Heart right ventricle (tissue), 16 donors: ENCODE data around the gene CLCA2. TPM values are rescaled to one million over a fixed set of nuclear protein-coding genes. Genes with fewer than 3 reads are reported as not detected.

Experiments
- ATAC-seq, 8 donors: fragments of 200-7000 bp; cut with Tn5 transposase; one replicate each; pipeline ENCODE4 v1.9.1; 2020; ENCODE audit warnings: mild to moderate bottlenecking in 8 of 8, moderate library complexity in 8 of 8, moderate number of reproducible peaks in 1 of 8
- DNase-seq, 2 donors: peaks; one replicate each; pipeline ENCODE4 v3.0.0-alpha.2; 2020
- H3K27ac ChIP-seq, 10 donors: fragments of 200-600 bp; sonication (generic) in 2 of 10; one replicate each; pipeline versions ENCODE4 v1.5.0 to v1.8.0; 2020 to 2022; ENCODE audit warnings: mild to moderate bottlenecking in 3 of 10
- H3K27me3 ChIP-seq, 7 donors: fragments of 200-600 bp; one replicate each; pipeline ENCODE4 v1.8.0; 2021 to 2022; ENCODE audit warnings: mild to moderate bottlenecking in 2 of 7
- H3K36me3 ChIP-seq, 9 donors: fragments of 200-600 bp; sonication (generic) in 1 of 9; one replicate each; pipeline versions ENCODE4 v1.5.0 to v1.8.0; 2020 to 2022; ENCODE audit warnings: mild to moderate bottlenecking in 2 of 9
- H3K4me1 ChIP-seq, 9 donors: fragments of 200-600 bp; sonication (generic) in 1 of 9; one replicate each; pipeline versions ENCODE4 v1.5.0 to v1.8.0; 2020 to 2022; ENCODE audit warnings: mild to moderate bottlenecking in 4 of 9
- H3K4me3 ChIP-seq, 10 donors: fragments of 200-600 bp; sonication (generic) in 2 of 10; one replicate each; pipeline versions ENCODE4 v1.5.0 to v1.8.0; 2020 to 2022; ENCODE audit warnings: mild to moderate bottlenecking in 7 of 10, moderate library complexity in 2 of 10
- H3K9me3 ChIP-seq, 11 donors: fragments of 200-600 bp in 10 of 11; sonication (generic) in 2 of 11; one replicate each; pipeline versions ENCODE4 v1.5.0 to v1.8.0; 2013 to 2022; ENCODE audit warnings: mild to moderate bottlenecking in 2 of 11, control low read depth in 1 of 11, moderate library complexity in 1 of 11
- WGBS, 2 donors: extraction: QIAGEN DNeasy Blood & Tissue Kit; methylation state at CpG; one replicate each; pipeline ENCODE4 v1.1.7; 2013; ENCODE audit warnings: inconsistent platforms in 1 of 2; 5-methylcytosine and 5-hydroxymethylcytosine counted together
- intact Hi-C, 10 donors: fragments of 100-400 bp; cut with DNase I; formaldehyde crosslinking; loops; one replicate each; pipeline versions ENCODE4 v1.11.1 to v1.14.2; 2022
- polyA plus RNA-seq, 2 donors: library from polyadenylated mRNA; stranded (reverse); fragments of 200-250 nt; gene quantifications; one replicate each; pipeline ENCODE4 v1.2.3, GENCODE V29; 2013
- total RNA-seq, 10 donors: library from RNA; stranded (reverse); fragmentation: NEBNext Ultra II Directional in 3 of 10; extraction: Animal tissue kit (Norgen Biotek cat#: 25700) in 3 of 10; gene quantifications; one replicate each; pipeline versions ENCODE4 v1.2.1 to v1.2.4, GENCODE V29; 2021 to 2023
- TF ChIP-seq, protein P1 (sequence below), 9 donors: fragments of 200-600 bp; sonication (generic) in 2 of 9; IDR thresholded peaks; one replicate each; pipeline versions ENCODE4 v1.5.0 to v1.8.0; 2021 to 2022; ENCODE audit warnings: antibody characterized with exemption in 9 of 9, mild to moderate bottlenecking in 5 of 9, moderate library complexity in 1 of 9
- donor health status: Arrhythmogenic right ventricular cardiomyopathy.
- donor health status: ischemic (EF 13 %, LVEDD 7.1; RV severe dilation, severe dysfunction).
- donor health status: healthy with polysubstance abuse.
- donor health status: DM: no; HTN: yes; CAD: no.
- donor health status: DM: no; HTN: no; CAD: no.
- donor health status: ischemic (EF 25% LVEDD 6.9; RV normal size, moderate dysfunction).
- donor health status: ischemic (EF 25% LVEDD 5.7; RV mildly dilated, moderate dysfunction).
- donor health status: healthy.
- donor health status: DM: yes; HTN: yes; CAD: no.
- donor health status: Ischemic cardiomyopathy.
- donor health status: ischemic (EF 35%, LVEDD 5.7; RV mildly dilated, moderate dysfunction).
- donor health status: nonischemic (EF 11% LVEDD 7.7; RV severe dilation, severe dysfunction).
- donor health status: DM: yes; HTN: yes; CAD: no.
- donor health status: PGD.
- donor health status: ischemic (EF 29% LVEDD 5.4; RV normal size, mild dysfunction).
- donor health status: nonischemic (EF 23%, LVEDD 6.1; RV moderate dilation, normal function).

Gene CLCA2
- total and polyA plus RNA-seq, 12 donors = 0.03 to 0.07 TPM; not detected in 10

- DNase-seq (no peak), ATAC-seq (no peak)
- 3% methylated on average over 9 of the region's 9 CpGs for WGBS, 2 donors
- no peaks in the 10 kb centered on the region for H3K36me3 ChIP-seq
- TF ChIP-seq, protein P1, sequence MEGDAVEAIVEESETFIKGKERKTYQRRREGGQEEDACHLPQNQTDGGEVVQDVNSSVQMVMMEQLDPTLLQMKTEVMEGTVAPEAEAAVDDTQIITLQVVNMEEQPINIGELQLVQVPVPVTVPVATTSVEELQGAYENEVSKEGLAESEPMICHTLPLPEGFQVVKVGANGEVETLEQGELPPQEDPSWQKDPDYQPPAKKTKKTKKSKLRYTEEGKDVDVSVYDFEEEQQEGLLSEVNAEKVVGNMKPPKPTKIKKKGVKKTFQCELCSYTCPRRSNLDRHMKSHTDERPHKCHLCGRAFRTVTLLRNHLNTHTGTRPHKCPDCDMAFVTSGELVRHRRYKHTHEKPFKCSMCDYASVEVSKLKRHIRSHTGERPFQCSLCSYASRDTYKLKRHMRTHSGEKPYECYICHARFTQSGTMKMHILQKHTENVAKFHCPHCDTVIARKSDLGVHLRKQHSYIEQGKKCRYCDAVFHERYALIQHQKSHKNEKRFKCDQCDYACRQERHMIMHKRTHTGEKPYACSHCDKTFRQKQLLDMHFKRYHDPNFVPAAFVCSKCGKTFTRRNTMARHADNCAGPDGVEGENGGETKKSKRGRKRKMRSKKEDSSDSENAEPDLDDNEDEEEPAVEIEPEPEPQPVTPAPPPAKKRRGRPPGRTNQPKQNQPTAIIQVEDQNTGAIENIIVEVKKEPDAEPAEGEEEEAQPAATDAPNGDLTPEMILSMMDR (IDR thresholded peaks at IDR 0.05) = no peak
- H3K27ac ChIP-seq = peak overlapping the region in 9 of 10 donors; percentile 54 to 90 (median 82)
- peaks cover 0 to 5% (median 0%) of the 10 kb centered on the region in 11 donors for H3K9me3 ChIP-seq
- intact Hi-C loops = loop anchor here in 1 of 10 donors (10.0 kb wide), 1 partner anchor 518 kb away; the partner anchor contains the start of genes HS2ST1 and SELENOF
- peak overlapping the region; percentile 50 to 100 (median 90) for H3K4me3 ChIP-seq
- peaks cover 0 to 33% (median 16%) of the 10 kb centered on the region in 9 donors for H3K4me1 ChIP-seq
- H3K27me3 ChIP-seq = no peaks in the 10 kb centered on the region
Observed at GRCh38 chr1:86396498-86396890, 27.5 kb upstream of the CLCA2 start.

GRCh38 chr1:86409416-86410021, 14.5 kb upstream of the CLCA2 start:
- no peaks in the 10 kb centered on the region for H3K9me3 ChIP-seq
- DNase-seq = no peak
- H3K4me1 ChIP-seq = no peaks in the 10 kb centered on the region
- no peak for ATAC-seq
- no peak overlapping the region for H3K4me3 ChIP-seq
- H3K27me3 ChIP-seq = no peaks in the 10 kb centered on the region
- TF ChIP-seq, protein P1 (IDR thresholded peaks at IDR 0.05) = no peak
- intact Hi-C loops = no loop called here
- 86 to 93% methylated on average over 6 of the region's 6 CpGs for WGBS, 2 donors
- H3K27ac ChIP-seq = no peak overlapping the region
- H3K36me3 ChIP-seq = no peaks in the 10 kb centered on the region

GRCh38 chr1:86410879-86411278, 13.1 kb upstream of the CLCA2 start:
- no peaks in the 10 kb centered on the region for H3K27me3 ChIP-seq
- intact Hi-C loops = no loop called here
- TF ChIP-seq, protein P1 (IDR thresholded peaks at IDR 0.05) = no peak
- no peak overlapping the region for H3K4me3 ChIP-seq
- no peaks in the 10 kb centered on the region for H3K36me3 ChIP-seq
- H3K9me3 ChIP-seq = no peaks in the 10 kb centered on the region
- no peaks in the 10 kb centered on the region for H3K4me1 ChIP-seq
- no peak for ATAC-seq
- DNase-seq = no peak
- H3K27ac ChIP-seq = no peak overlapping the region
- 95 to 96% methylated on average over 4 of the region's 4 CpGs for WGBS, 2 donors

DNA sequence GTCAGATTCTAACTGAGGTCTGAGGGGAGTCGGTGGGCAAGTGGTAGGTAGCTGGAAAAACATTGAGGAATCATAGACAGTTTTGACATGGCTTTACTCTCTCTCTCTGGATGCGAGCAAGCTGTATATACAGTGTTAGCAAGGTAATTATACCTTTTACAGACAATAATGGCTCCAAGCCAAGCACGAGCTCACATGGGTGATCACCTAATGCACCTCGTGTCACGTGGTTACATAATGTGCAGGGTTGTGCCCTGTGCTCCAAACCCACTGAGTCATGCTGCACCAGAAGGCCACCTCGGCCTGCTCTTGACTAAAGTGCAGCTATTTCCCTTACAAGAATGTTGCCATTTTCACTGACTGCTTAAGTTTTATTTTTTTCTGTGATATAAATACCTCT, 7.6 kb upstream of the CLCA2 start:
- no peaks in the 10 kb centered on the region for H3K27me3 ChIP-seq
- peaks cover 0 to 7% (median 0%) of the 10 kb centered on the region in 9 donors for H3K4me1 ChIP-seq
- no peak for ATAC-seq
- no peak overlapping the region for H3K4me3 ChIP-seq
- no peak overlapping the region for H3K27ac ChIP-seq
- intact Hi-C loops = no loop called here
- 84 to 89% methylated on average over 6 of the region's 6 CpGs for WGBS, 2 donors
- H3K9me3 ChIP-seq = no peaks in the 10 kb centered on the region
- no peak for DNase-seq
- H3K36me3 ChIP-seq = no peaks in the 10 kb centered on the region
- TF ChIP-seq, protein P1 (IDR thresholded peaks at IDR 0.05) = no peak
